ENCODE results near the gene ATP5ME.

The ATP5ME gene

GRCh38 chr4:657338-657833 is 16.7 kb downstream of the ATP5ME start:
- H3K4me3 ChIP-seq (replicated peaks in 1 of 2; ENCODE audit: low read depth in 2 of 2, low read length in 2 of 2): no peak overlapping the region
- DNase-seq (ENCODE audit: low read depth in 2 of 2): no peak
- TF ChIP-seq CTCF (IDR thresholded peaks at IDR 0.05; ENCODE audit: low read depth, low read length): no peak

GRCh38 chr4:656436-657337 is 17.4 kb downstream of the ATP5ME start:
- TF ChIP-seq CTCF (IDR thresholded peaks at IDR 0.05; ENCODE audit: low read depth, low read length): no peak
- peak in 1 of 2 donors; percentile 8 for DNase-seq (ENCODE audit: low read depth in 2 of 2)
- no peak overlapping the region for H3K4me3 ChIP-seq (replicated peaks in 1 of 2; ENCODE audit: low read depth in 2 of 2, low read length in 2 of 2)

- no peak for TF ChIP-seq CTCF (IDR thresholded peaks at IDR 0.05; ENCODE audit: low read depth, low read length)
- DNase-seq (ENCODE audit: low read depth in 2 of 2): no peak
- no peak overlapping the region for H3K4me3 ChIP-seq (replicated peaks in 1 of 2; ENCODE audit: low read depth in 2 of 2, low read length in 2 of 2)
Measured at GRCh38 chr4:655464-656151, 18.5 kb downstream of the ATP5ME start.

GRCh38 chr4:654871-655463 is 19.1 kb downstream of the ATP5ME start:
- no peak overlapping the region for H3K4me3 ChIP-seq (replicated peaks in 1 of 2; ENCODE audit: low read depth in 2 of 2, low read length in 2 of 2)
- no peak for TF ChIP-seq CTCF (IDR thresholded peaks at IDR 0.05; ENCODE audit: low read depth, low read length)
- DNase-seq (ENCODE audit: low read depth in 2 of 2): no peak

GRCh38 chr4:654503-654845 is 19.6 kb downstream of the ATP5ME start:
- no peak for TF ChIP-seq CTCF (IDR thresholded peaks at IDR 0.05; ENCODE audit: low read depth, low read length)
- no peak overlapping the region for H3K4me3 ChIP-seq (replicated peaks in 1 of 2; ENCODE audit: low read depth in 2 of 2, low read length in 2 of 2)
- no peak for DNase-seq (ENCODE audit: low read depth in 2 of 2)

GRCh38 chr4:653831-654502 is 20.1 kb downstream of the ATP5ME start:
- TF ChIP-seq CTCF (IDR thresholded peaks at IDR 0.05; ENCODE audit: low read depth, low read length): no peak
- H3K4me3 ChIP-seq (replicated peaks in 1 of 2; ENCODE audit: low read depth in 2 of 2, low read length in 2 of 2): no peak overlapping the region
- DNase-seq (ENCODE audit: low read depth in 2 of 2): no peak

Data from cardiac fibroblast (primary cell).